ENCODE results near the gene PLPP2.
"Not testable (repeated sequence)": the region's sequence is repeated elsewhere in the genome, so short reads cannot be mapped to it uniquely, and the experiment has no call there.

Gene PLPP2

DNA sequence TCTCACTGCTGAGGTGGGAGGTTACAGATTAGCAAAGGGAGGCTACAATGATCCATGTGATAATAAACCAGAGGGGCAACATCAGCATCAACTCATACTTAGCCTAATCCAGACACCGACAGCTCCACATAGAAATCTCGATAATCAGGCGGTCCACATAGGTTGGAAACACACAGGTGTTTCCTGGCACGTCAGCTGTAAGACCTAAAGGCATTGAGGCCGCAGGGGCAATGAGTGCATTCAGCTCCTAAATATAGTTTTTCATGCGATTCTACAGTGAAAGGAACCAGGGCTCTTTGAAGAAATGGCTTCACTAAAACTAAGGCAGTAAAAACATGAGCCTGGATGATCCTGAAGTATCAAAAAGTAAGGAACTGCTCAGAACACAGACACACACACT, 19.3 kb downstream of the PLPP2 start:
- no peak for DNase-seq (ENCODE audit: low spot score)

DNA sequence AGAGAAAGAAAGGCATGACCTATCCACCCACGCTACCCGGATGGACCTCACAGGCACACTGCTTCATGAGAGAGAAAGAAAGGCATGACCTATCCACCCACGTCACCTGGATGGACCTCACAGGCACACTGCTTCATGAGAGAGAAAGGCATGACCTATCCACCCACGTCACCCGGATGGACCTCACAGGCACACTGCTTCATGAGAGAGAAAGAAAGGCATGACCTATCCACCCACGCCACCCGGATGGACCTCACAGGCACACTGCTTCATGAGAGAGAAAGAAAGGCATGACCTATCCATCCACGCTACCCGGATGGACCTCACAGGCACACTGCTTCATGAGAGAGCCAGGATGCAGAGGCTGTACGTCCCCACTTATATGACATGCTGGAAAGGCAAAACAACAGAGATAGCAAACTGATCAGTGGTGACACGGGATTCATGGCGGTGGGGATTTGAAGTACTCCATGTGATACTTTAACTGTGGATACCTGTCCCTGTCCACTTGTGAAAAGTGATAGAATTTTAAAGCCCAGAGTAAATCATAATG, 20.4 kb downstream of the PLPP2 start:
- not testable (repeated sequence) for DNase-seq (ENCODE audit: low spot score)

DNA sequence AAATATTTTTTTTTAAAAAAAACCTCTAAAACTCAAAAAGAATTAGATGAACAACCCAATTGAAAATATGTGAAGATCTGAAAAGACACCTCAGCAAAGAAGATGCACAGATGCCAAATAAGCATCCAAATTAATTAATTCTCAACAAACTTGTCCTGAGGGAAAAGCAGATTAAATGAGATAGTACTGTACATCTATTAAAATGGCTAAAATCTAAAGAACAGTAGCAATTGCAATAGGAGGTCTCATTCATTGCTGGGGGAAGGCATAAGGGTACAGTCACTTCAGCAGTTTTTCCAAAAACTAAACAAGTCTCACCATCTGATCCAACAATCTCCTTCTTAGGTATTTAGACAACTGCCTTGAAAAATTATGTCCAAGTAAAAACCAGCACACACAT, 22.0 kb downstream of the PLPP2 start:
- no peak for DNase-seq (ENCODE audit: low spot score)

DNA sequence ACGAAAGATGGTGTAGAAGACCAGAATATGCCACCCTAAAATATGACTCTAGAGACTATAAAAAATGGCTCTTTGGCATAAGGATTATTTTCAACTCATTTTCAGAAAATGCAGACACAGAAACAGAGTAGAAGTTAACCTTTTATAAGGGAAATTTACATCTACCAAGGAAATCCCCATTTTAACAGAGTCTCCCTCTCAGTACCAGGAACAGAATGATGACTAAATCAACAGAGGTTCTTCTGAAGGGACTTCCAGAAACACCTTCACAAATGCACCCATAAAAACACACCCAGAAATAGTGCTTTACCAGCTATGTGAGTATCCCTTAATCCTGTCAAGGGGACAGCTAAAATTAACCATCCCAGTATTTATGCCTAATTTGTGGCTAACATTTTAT, 29.1 kb downstream of the PLPP2 start:
- DNase-seq (ENCODE audit: low spot score), result no peak

DNA sequence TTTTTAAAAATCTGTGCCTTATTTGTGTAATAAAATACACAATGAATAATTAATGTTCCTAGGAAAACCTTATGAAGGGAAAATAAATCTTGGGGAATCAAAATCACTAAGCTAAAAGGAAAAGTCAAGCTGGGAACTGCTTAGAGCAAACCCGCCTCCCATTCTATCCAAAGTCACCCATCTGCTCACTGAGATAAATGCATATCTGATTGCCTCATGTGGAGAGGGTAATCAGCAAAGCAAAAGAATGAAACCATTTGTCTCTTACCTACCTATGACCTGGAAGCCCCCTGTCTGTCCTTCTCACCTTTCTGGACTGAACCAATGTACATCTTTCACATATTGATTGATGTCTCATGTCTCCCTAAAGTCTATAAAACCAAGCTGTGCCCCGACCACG, 34.4 kb downstream of the PLPP2 start:
- not testable (repeated sequence) for DNase-seq (ENCODE audit: low spot score)

DNA sequence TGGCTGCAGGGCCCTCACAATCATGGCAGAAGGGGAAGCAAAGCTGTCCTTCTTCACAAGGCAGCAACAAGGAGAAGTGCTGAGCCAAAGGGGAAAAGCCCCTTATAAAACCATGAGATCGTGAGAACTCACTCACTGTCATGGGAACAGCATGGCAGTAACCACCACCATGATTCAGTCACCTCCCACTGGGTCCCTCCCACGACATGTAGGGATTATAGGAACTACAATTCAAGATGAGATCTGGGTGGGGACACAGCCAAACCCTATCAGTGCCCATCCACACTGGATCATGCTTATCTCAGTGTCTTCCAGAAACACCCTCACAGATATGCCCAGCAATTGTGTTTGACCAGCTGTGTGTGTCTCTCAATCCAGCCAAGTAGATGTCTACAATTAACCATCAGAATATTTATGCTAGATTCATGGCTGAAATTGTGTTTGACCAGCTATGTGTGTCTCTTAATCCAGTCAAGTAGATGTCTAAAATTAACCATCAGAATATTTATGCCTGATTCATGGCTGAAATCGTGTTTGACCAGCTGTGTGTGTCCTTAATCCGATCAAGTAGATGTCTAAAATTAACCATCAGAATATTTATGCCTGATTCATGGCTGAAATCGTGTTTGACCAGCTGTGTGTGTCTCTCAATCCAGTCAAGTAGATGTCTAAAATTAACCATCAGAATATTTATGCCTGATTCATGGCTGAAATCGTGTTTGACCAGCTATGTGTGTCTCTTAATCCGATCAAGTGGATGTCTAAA, 38.6 kb downstream of the PLPP2 start:
- not testable (repeated sequence) for DNase-seq (ENCODE audit: low spot score)

DNA sequence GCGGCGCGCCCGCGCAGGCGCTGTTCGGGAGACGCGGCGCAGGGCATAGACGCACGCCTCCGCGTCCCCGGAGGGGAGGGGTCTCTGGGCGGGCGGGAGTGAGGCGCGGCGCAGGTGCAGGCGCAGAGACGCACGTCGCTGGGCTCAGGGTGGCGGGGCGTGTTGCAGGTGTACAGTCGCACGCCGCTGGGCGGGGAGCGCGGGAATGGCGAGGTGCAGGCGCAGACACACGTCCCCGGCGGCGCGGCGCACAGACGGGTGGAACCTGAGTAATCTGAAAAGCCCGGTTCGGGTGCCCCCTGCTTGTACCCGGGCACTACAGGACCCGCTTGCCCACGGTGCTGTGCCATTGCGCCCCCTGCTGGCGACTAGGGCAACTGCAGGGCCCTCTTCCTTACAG, 44.7 kb downstream of the PLPP2 start:
- no peak for DNase-seq (ENCODE audit: low spot score)

DNA sequence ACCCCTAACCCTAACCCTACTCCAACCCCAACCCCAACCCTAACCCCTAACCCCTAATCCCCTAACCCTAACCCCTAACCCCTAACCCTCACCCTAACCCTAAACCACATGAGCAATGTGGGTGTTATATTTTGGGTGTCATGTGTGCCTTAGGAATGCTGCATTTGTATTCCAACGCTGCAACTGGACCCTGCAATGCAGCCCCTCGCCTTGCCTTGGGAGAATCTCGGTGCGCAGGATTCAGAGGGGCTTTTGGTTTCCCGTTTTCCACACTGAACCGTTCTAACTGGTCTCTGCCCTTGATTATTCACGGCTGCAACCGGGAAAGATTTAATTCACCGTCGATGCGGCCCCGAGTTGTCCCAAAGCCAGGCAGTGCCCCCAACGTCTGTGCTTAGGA, 45.3 kb downstream of the PLPP2 start:
- not testable (repeated sequence) for DNase-seq (ENCODE audit: low spot score)

DNA sequence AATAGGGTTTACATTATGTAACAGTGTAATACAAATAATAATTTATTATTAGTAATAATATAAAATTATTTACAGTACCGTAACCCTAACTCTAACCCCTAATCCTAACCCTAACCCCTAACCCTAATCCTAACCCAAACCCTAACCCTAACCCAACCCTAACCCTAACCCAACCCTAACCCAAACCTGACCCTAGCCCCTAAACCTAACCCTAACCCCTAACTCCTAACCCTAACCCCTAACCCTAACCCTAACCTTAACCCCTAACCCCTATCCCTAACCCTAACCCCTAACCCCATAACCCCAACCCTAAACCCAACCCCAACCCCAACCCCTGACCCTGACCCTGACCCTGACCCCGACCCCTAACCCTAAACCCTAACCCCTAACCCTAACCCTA, 45.7 kb downstream of the PLPP2 start:
- DNase-seq (ENCODE audit: low spot score), result no peak
